K562 (cell line): ENCODE results near the gene POP7. TPM values are rescaled to one million over a fixed set of nuclear protein-coding genes. Genes with fewer than 3 reads are reported as not detected.

Source experiments
- CREB5 ChIP-seq: fragments of 250-450 bp; sonication (Bioruptor Pico); IDR thresholded peaks from 2 replicates; pipeline ENCODE4 v1.5.0; 2020; ENCODE audit warnings: mild to moderate bottlenecking
- FOS ChIP-seq: IDR thresholded peaks from 3 replicates; pipeline ENCODE4 v1.6.1; 2011; ENCODE audit not compliant: insufficient read length; ENCODE audit errors: extremely low read depth
- LCOR ChIP-seq: sonication (generic); formaldehyde crosslinking; IDR thresholded peaks from 2 replicates; pipeline ENCODE4 v1.8.0; 2022; ENCODE audit warnings: mild to moderate bottlenecking, missing genetic modification reagents
- MAZ ChIP-seq, 2 experiments: fragments of 450-650 bp in 1 of 2; sonication (generic) in 1 of 2; formaldehyde crosslinking; IDR thresholded peaks in 1 of 2; conservative IDR thresholded peaks in 1 of 2; 2 replicates each; pipeline versions ENCODE4 v1.4.0 to v1.5.0; 2020; ENCODE audit warnings: mild to moderate bottlenecking in 1 of 2, missing genetic modification reagents in 1 of 2
- PCBP1 ChIP-seq: fragments of 200-400 bp; formaldehyde crosslinking; IDR thresholded peaks from 2 replicates; pipeline ENCODE4 v1.6.1; 2018; ENCODE audit warnings: mild to moderate bottlenecking, low read depth, low read length; ENCODE audit not compliant: poor library complexity, severe bottlenecking
- RBFOX2 ChIP-seq: fragments of 200-400 bp; formaldehyde crosslinking; IDR thresholded peaks from 2 replicates; pipeline ENCODE4 v1.6.1; 2017; ENCODE audit warnings: low read depth, mild to moderate bottlenecking, low read length, moderate library complexity
- RREB1 ChIP-seq: fragments of 250-450 bp; sonication (Bioruptor Pico); IDR thresholded peaks from 2 replicates; pipeline ENCODE4 v1.4.0; 2020
- SAP30 ChIP-seq: fragments of 200-600 bp; sonication (generic); IDR thresholded peaks from 2 replicates; pipeline ENCODE4 v1.6.1; 2012; ENCODE audit warnings: borderline replicate concordance, low read depth, mild to moderate bottlenecking, moderate library complexity, low read length, control low read depth, inconsistent platforms; ENCODE audit not compliant: insufficient read depth, poor library complexity, severe bottlenecking
- THAP7 ChIP-seq: fragments of 250-450 bp; sonication (Bioruptor Pico); IDR thresholded peaks from 2 replicates; pipeline ENCODE4 v1.5.0; 2021
- ZNF282 ChIP-seq: sonication (generic); formaldehyde crosslinking; IDR thresholded peaks from 2 replicates; pipeline ENCODE4 v1.8.1; 2023; ENCODE audit warnings: missing genetic modification reagents
- ZNF3 ChIP-seq: fragments of 250-450 bp; sonication (Bioruptor Pico); IDR thresholded peaks from 2 replicates; pipeline ENCODE4 v1.5.0; 2021; ENCODE audit warnings: mild to moderate bottlenecking, moderate library complexity
- ZNF551 ChIP-seq: fragments of 250-450 bp; sonication (Bioruptor Pico); IDR thresholded peaks from 2 replicates; pipeline ENCODE4 v1.5.0; 2021; ENCODE audit warnings: mild to moderate bottlenecking, moderate library complexity
- ZNF584 ChIP-seq: fragments of 200-800 bp; sonication (Bioruptor generic); IDR thresholded peaks from 2 replicates; pipeline ENCODE4 v1.6.1; 2016; ENCODE audit warnings: low read depth, mild to moderate bottlenecking, missing genetic modification characterization, missing compliant biosample characterization
- ZNF639 ChIP-seq, 2 experiments: fragments of 200-800 bp in 1 of 2; sonication (Bioruptor generic) in 1 of 2; sonication (generic) in 1 of 2; formaldehyde crosslinking in 1 of 2; IDR thresholded peaks in 1 of 2; conservative IDR thresholded peaks in 1 of 2; 2 replicates each; pipeline versions ENCODE4 v1.5.0 to v1.6.1; 2016 to 2020; ENCODE audit warnings: missing compliant biosample characterization in 1 of 2, missing genetic modification characterization in 1 of 2, missing genetic modification reagents in 1 of 2
- ZNF740 ChIP-seq, 3 experiments: fragments of 200-800 bp in 1 of 3; sonication (Bioruptor generic) in 1 of 3; sonication (generic) in 1 of 3; formaldehyde crosslinking in 1 of 3; IDR thresholded peaks; 2 replicates each; pipeline versions ENCODE4 v1.6.1 to v1.8.0; 2016 to 2022; ENCODE audit warnings: mild to moderate bottlenecking in 2 of 3, missing compliant biosample characterization in 2 of 3, missing genetic modification characterization in 2 of 3, missing genetic modification reagents in 1 of 3
- polyA plus RNA-seq, 8 experiments: library from polyadenylated mRNA; depleted of rRNA in 4 of 8; stranded (reverse) in 5 of 8; unstranded in 3 of 8; fragments of >200 nt; fragmentation: Nextera tagmentation in 2 of 8; fragmentation: Illumina TruSeq in 1 of 8; extraction: Ambion mirVana in 2 of 8; extraction: Trizol in 1 of 8; gene quantifications; 2 replicates each; pipeline versions ENCODE4 v1.2.1 to v1.2.3, GENCODE V29; 2011 to 2014; ENCODE audit warnings: inconsistent platforms in 1 of 8, missing spikeins in 1 of 8
- total RNA-seq, 7 experiments: library from RNA; depleted of rRNA in 6 of 7; stranded (reverse); fragments of >200 nt in 6 of 7; fragmentation: Illumina TruSeq in 2 of 7; extraction: Trizol in 2 of 7; gene quantifications; 2 replicates each; pipeline versions ENCODE4 v1.2.1 to v1.2.3, GENCODE V29; 2011 to 2021; ENCODE audit warnings: low replicate concordance in 1 of 7

POP7 gene
- total and polyA plus RNA-seq, 9 of the 15 experiments (the other 6 are each of a cell fraction or from before 2014, with no cell fraction given) = 11.5 to 163 (median 68.9) TPM

- peak; percentile 77 for TF ChIP-seq RBFOX2
- TF ChIP-seq SAP30 = no peak
- no peak for TF ChIP-seq CREB5 (CRISPR knock-in tag)
- no peak for TF ChIP-seq PCBP1
- TF ChIP-seq FOS = no peak
- TF ChIP-seq ZNF551 = no peak
- TF ChIP-seq ZNF639 (CRISPR knock-in tag; conservative IDR thresholded peaks at IDR 0.05 in 1 of 2, IDR thresholded peaks at IDR 0.05 in 1 of 2) = no peak
- TF ChIP-seq ZNF584 = no peak
- TF ChIP-seq LCOR (CRISPR knock-in tag) = no peak
- TF ChIP-seq ZNF740 (CRISPR knock-in tag; IDR thresholded peaks at IDR 0.05) = no peak
- no peak for TF ChIP-seq ZNF740 (tag; IDR thresholded peaks at IDR 0.05)
- TF ChIP-seq ZNF3 (CRISPR knock-in tag) = no peak
- 0 out of 4 replicates have a peak, but pooled peaks of 1 of the 2 experiments have one; percentile 37 for TF ChIP-seq MAZ (CRISPR knock-in tag; conservative IDR thresholded peaks at IDR 0.05 in 1 of 2, IDR thresholded peaks at IDR 0.05 in 1 of 2)
- TF ChIP-seq RREB1 (CRISPR knock-in tag) = no peak
- no peak for TF ChIP-seq THAP7 (CRISPR knock-in tag)
- no peak for TF ChIP-seq ZNF282 (CRISPR knock-in tag)
Measured at GRCh38 chr7:100678291-100678984, 27.5 kb upstream of the POP7 start (continued).
